Measurements from ENCODE around the gene HCN4.

The HCN4 gene

DNA sequence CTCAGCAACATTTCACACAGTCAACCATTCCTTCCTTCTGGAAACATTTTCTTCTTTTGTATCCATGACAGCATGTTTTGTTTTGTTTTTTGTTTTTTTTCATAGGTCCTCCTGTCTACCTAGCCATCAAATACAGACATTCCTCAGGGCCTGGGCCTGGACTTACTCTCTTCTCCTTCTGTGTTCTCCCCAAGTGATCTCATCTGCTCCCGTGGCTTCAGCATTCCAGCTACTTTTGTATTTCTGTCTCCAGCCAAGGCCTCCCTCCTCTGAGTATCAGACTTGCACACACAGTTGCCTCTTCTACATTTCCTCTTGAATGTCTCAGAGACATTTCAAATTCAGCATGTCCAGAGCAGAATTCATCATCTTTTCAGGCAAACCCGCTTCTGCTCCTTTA, 82.4 kb downstream of the HCN4 start:
- H3K4ac ChIP-seq (ENCODE audit: low read length) = no peak overlapping the region
- H3K9ac ChIP-seq (ENCODE audit: low read depth, low read length, poor library complexity) = no peak overlapping the region
- WGBS, 2 donors (ENCODE audit: extremely low coverage in 2 of 2, insufficient read length in 2 of 2, insufficient replicate concordance in 1 of 2) = no CpG with 5 or more reads among the region's 2 CpGs
- H3K14ac ChIP-seq (ENCODE audit: low read length) = no peak overlapping the region
- peaks cover 41 to 91% of the 10 kb centered on the region in 2 donors for H3K36me3 ChIP-seq (replicated peaks in 1 of 2; ENCODE audit: control insufficient read depth in 2 of 2, insufficient read depth in 2 of 2, low read length in 2 of 2)
- H3K4me1 ChIP-seq (ENCODE audit: control insufficient read depth in 2 of 2, insufficient read depth in 1 of 2, low read depth in 1 of 2, low read length in 2 of 2) = no peaks in the 10 kb centered on the region
- H2AFZ ChIP-seq (ENCODE audit: low read length) = no peak overlapping the region
- H3K79me1 ChIP-seq (ENCODE audit: low read depth, low read length) = no peaks in the 10 kb centered on the region
- H4K91ac ChIP-seq (ENCODE audit: low read depth, low read length, poor library complexity) = no peak overlapping the region
- no peak overlapping the region for H2AK5ac ChIP-seq (ENCODE audit: low read depth, low read length)
- H3K18ac ChIP-seq (ENCODE audit: low read length) = no peak overlapping the region
- H2BK15ac ChIP-seq (ENCODE audit: low read length) = no peak overlapping the region
- H2BK5ac ChIP-seq (ENCODE audit: low read length) = no peak overlapping the region
- no peak overlapping the region for H3K4me2 ChIP-seq (ENCODE audit: insufficient read depth, low read length, poor library complexity, severe bottlenecking)
- no peak overlapping the region for H3K27ac ChIP-seq (replicated peaks; ENCODE audit: low read length)
- no peak overlapping the region for H3K4me3 ChIP-seq (ENCODE audit: low read length in 2 of 2)
- DNase-seq (ENCODE audit: low spot score) = no peak
- H4K8ac ChIP-seq (ENCODE audit: low read depth, low read length) = no peak overlapping the region
- H2BK120ac ChIP-seq (ENCODE audit: low read depth, low read length) = no peak overlapping the region
- H3K9me3 ChIP-seq (replicated peaks in 1 of 2; ENCODE audit: control insufficient read depth in 2 of 2, insufficient read depth in 1 of 2, low read depth in 1 of 2, low read length in 2 of 2) = no peaks in the 10 kb centered on the region
- no peaks in the 10 kb centered on the region for H3K27me3 ChIP-seq (ENCODE audit: control insufficient read depth in 3 of 3, insufficient read depth in 3 of 3, low read depth in 1 of 3, low read length in 3 of 3)
- no peak overlapping the region for H2BK12ac ChIP-seq (ENCODE audit: low read length)
- H3K23ac ChIP-seq (ENCODE audit: low read depth, low read length, poor library complexity) = no peak overlapping the region

DNA sequence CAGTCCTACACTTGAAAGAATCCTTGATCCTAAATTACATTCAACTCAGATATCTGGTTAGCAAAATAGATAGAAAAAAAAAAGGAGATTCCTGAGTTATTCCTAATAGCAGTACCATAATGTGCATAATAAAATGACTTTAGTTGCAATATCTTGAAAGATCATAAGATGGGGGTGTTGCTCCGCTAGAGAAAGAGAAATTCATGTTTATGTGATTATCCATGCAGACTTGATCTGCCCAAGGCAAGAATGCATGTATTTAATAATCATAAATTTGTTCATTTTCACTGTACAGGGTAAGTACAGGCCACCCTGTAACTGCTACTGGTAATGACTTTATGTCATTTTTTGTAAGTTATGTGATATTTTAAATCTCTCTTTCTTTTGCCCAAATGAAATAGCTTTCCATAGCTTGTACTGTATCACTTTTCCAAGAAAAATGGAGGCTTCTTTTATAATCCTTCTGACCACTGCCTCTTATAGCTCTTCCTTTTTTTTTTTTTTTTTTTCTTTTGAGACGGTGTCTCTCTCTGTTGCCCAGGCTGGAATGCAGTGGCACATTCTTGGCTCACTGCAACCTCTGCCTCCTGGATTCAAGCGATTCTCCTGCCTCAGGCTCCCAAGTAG, 84.6 kb downstream of the HCN4 start:
- H4K91ac ChIP-seq (ENCODE audit: low read depth, low read length, poor library complexity) = no peak overlapping the region
- no peak for DNase-seq (ENCODE audit: low spot score)

DNA sequence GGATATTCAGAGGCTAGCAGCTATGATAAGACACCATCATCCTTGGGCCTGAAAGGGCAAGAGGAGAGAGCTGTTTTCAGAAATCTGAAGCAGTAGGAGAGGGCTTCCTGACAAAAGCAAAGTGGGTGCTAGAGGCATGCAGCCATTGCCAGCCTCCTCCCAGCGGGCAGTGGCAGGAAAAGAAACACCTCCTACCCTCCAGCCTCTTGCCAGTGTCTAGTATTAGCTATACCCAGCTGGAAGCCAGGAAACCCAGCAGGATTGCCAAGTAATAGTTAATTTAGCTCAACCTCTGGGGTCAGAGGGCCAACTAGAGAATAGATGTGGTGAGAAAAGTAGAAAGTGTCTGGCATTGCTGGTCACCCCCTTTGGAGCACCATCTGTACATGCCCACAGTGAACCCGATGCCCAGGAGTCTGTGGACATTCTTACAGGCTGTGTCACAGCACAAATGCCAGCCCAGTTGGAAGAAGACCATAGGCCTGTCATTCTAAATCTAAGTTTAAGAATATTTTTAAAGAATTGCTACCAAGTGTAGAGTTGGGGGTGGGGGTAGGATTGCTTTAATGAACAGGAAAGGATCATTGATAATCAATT, 85.3 kb downstream of the HCN4 start:
- Histone ChIP-seq H4K8ac (ENCODE audit: low read depth, low read length) (no peak overlapping the region), H2BK12ac (ENCODE audit: low read length) (no peak overlapping the region), H2AK5ac (ENCODE audit: low read depth, low read length) (no peak overlapping the region), H3K23ac (ENCODE audit: low read depth, low read length, poor library complexity) (no peak overlapping the region), H3K4me1 (ENCODE audit: control insufficient read depth in 2 of 2, insufficient read depth in 1 of 2, low read depth in 1 of 2, low read length in 2 of 2) (no peaks in the 10 kb centered on the region), H3K9ac (ENCODE audit: low read depth, low read length, poor library complexity) (no peak overlapping the region), H3K36me3 (replicated peaks in 1 of 2; ENCODE audit: control insufficient read depth in 2 of 2, insufficient read depth in 2 of 2, low read length in 2 of 2) (peaks cover 31 to 83% of the 10 kb centered on the region in 2 donors), H2BK15ac (ENCODE audit: low read length) (no peak overlapping the region), H3K14ac (ENCODE audit: low read length) (no peak overlapping the region), H3K18ac (ENCODE audit: low read length) (no peak overlapping the region), H2BK120ac (ENCODE audit: low read depth, low read length) (no peak overlapping the region), H3K4me2 (ENCODE audit: insufficient read depth, low read length, poor library complexity, severe bottlenecking) (no peak overlapping the region), H3K9me3 (replicated peaks in 1 of 2; ENCODE audit: control insufficient read depth in 2 of 2, insufficient read depth in 1 of 2, low read depth in 1 of 2, low read length in 2 of 2) (no peaks in the 10 kb centered on the region), H3K27me3 (ENCODE audit: control insufficient read depth in 3 of 3, insufficient read depth in 3 of 3, low read depth in 1 of 3, low read length in 3 of 3) (no peaks in the 10 kb centered on the region), H3K79me1 (ENCODE audit: low read depth, low read length) (no peaks in the 10 kb centered on the region), H2AFZ (ENCODE audit: low read length) (no peak overlapping the region), H3K27ac (replicated peaks; ENCODE audit: low read length) (no peak overlapping the region), H3K4me3 (ENCODE audit: low read length in 2 of 2) (no peak overlapping the region), H4K91ac (ENCODE audit: low read depth, low read length, poor library complexity) (no peak overlapping the region), H2BK5ac (ENCODE audit: low read length) (no peak overlapping the region), H3K4ac (ENCODE audit: low read length) (no peak overlapping the region)
- no CpG with 5 or more reads among the region's 2 CpGs for WGBS, 2 donors (ENCODE audit: extremely low coverage in 2 of 2, insufficient read length in 2 of 2, insufficient replicate concordance in 1 of 2)
- no peak for DNase-seq (ENCODE audit: low spot score)

More for the DNA sequence above, 84.6 kb downstream of the HCN4 start:
- no peak overlapping the region for H2BK12ac ChIP-seq (ENCODE audit: low read length)
- no peak overlapping the region for H3K27ac ChIP-seq (replicated peaks; ENCODE audit: low read length)
- H2BK120ac ChIP-seq (ENCODE audit: low read depth, low read length) = no peak overlapping the region
- no peak overlapping the region for H3K23ac ChIP-seq (ENCODE audit: low read depth, low read length, poor library complexity)
- no peak overlapping the region for H3K4ac ChIP-seq (ENCODE audit: low read length)
- no CpG with 5 or more reads among the region's 3 CpGs for whole genome bisulfite sequencing, 2 donors (ENCODE audit: extremely low coverage in 2 of 2, insufficient read length in 2 of 2, insufficient replicate concordance in 1 of 2)
- H3K4me1 ChIP-seq (ENCODE audit: control insufficient read depth in 2 of 2, insufficient read depth in 1 of 2, low read depth in 1 of 2, low read length in 2 of 2) = no peaks in the 10 kb centered on the region
- no peaks in the 10 kb centered on the region for H3K9me3 ChIP-seq (replicated peaks in 1 of 2; ENCODE audit: control insufficient read depth in 2 of 2, insufficient read depth in 1 of 2, low read depth in 1 of 2, low read length in 2 of 2)
- H2AFZ ChIP-seq (ENCODE audit: low read length) = no peak overlapping the region
- no peak overlapping the region for H2BK5ac ChIP-seq (ENCODE audit: low read length)
- no peak overlapping the region for H4K8ac ChIP-seq (ENCODE audit: low read depth, low read length)
- no peak overlapping the region for H3K9ac ChIP-seq (ENCODE audit: low read depth, low read length, poor library complexity)
- no peaks in the 10 kb centered on the region for H3K79me1 ChIP-seq (ENCODE audit: low read depth, low read length)
- H2BK15ac ChIP-seq (ENCODE audit: low read length) = no peak overlapping the region
- no peak overlapping the region for H3K4me2 ChIP-seq (ENCODE audit: insufficient read depth, low read length, poor library complexity, severe bottlenecking)
- H3K4me3 ChIP-seq (ENCODE audit: low read length in 2 of 2) = no peak overlapping the region
- no peak overlapping the region for H3K18ac ChIP-seq (ENCODE audit: low read length)
- H3K27me3 ChIP-seq (ENCODE audit: control insufficient read depth in 3 of 3, insufficient read depth in 3 of 3, low read depth in 1 of 3, low read length in 3 of 3) = no peaks in the 10 kb centered on the region
- no peak overlapping the region for H2AK5ac ChIP-seq (ENCODE audit: low read depth, low read length)
- H3K14ac ChIP-seq (ENCODE audit: low read length) = no peak overlapping the region
- H3K36me3 ChIP-seq (replicated peaks in 1 of 2; ENCODE audit: control insufficient read depth in 2 of 2, insufficient read depth in 2 of 2, low read length in 2 of 2) = peaks cover 38 to 84% of the 10 kb centered on the region in 2 donors

DNA sequence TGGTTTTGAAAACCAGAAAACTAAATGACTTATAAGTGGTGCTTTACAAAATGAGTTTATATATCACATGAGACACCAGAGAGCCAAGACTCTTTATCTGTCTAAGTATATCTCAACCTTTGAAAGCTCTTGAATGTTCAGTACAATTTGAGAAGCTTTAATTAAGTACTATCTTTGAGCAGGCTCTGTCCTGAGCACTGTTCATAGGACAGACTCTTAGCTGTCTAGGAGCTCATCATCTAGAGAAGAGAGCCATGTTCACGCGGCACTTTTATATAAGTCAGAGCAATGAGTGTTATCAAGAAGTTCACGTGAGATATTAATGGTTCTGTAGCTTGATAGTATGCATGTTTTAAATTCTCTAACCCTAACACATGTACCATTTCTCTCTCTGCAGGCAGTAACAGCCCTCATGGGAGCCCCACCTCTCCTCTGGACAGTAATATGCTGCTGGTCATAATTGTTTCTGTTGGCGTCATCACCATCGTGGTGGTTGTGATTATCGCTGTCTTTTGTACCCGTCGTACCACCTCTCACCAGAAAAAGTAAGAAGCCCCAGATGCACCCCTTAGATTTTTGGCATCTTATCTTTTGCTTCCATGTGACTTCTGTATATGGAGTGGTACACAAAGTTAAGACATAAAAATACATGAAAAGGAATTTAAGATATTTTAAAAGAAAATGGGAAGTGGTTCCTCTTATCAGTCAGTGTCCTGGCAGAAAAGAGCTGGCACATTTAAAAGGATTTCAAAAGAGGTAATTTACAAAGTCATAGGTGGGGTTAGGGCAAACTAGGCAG, 86.0 kb downstream of the HCN4 start:
- H3K14ac ChIP-seq (ENCODE audit: low read length) = no peak overlapping the region
- H3K23ac ChIP-seq (ENCODE audit: low read depth, low read length, poor library complexity) = no peak overlapping the region
- H2BK120ac ChIP-seq (ENCODE audit: low read depth, low read length) = no peak overlapping the region
- no peak for DNase-seq (ENCODE audit: low spot score)
- H3K9ac ChIP-seq (ENCODE audit: low read depth, low read length, poor library complexity) = no peak overlapping the region
- no peaks in the 10 kb centered on the region for H3K27me3 ChIP-seq (ENCODE audit: control insufficient read depth in 3 of 3, insufficient read depth in 3 of 3, low read depth in 1 of 3, low read length in 3 of 3)
- no peaks in the 10 kb centered on the region for H3K4me1 ChIP-seq (ENCODE audit: control insufficient read depth in 2 of 2, insufficient read depth in 1 of 2, low read depth in 1 of 2, low read length in 2 of 2)
- no peak overlapping the region for H2BK5ac ChIP-seq (ENCODE audit: low read length)
- WGBS, 2 donors (ENCODE audit: extremely low coverage in 2 of 2, insufficient read length in 2 of 2, insufficient replicate concordance in 1 of 2) = no CpG with 5 or more reads among the region's 8 CpGs
- no peaks in the 10 kb centered on the region for H3K9me3 ChIP-seq (replicated peaks in 1 of 2; ENCODE audit: control insufficient read depth in 2 of 2, insufficient read depth in 1 of 2, low read depth in 1 of 2, low read length in 2 of 2)
- peaks cover 29 to 81% of the 10 kb centered on the region in 2 donors for H3K36me3 ChIP-seq (replicated peaks in 1 of 2; ENCODE audit: control insufficient read depth in 2 of 2, insufficient read depth in 2 of 2, low read length in 2 of 2)
- H2AK5ac ChIP-seq (ENCODE audit: low read depth, low read length) = no peak overlapping the region
- H3K4me2 ChIP-seq (ENCODE audit: insufficient read depth, low read length, poor library complexity, severe bottlenecking) = no peak overlapping the region
- no peak overlapping the region for H3K18ac ChIP-seq (ENCODE audit: low read length)
- H2AFZ ChIP-seq (ENCODE audit: low read length) = no peak overlapping the region
- H2BK15ac ChIP-seq (ENCODE audit: low read length) = no peak overlapping the region
- no peaks in the 10 kb centered on the region for H3K79me1 ChIP-seq (ENCODE audit: low read depth, low read length)
- no peak overlapping the region for H3K27ac ChIP-seq (replicated peaks; ENCODE audit: low read length)
- H4K8ac ChIP-seq (ENCODE audit: low read depth, low read length) = no peak overlapping the region
- no peak overlapping the region for H2BK12ac ChIP-seq (ENCODE audit: low read length)
- no peak overlapping the region for H3K4me3 ChIP-seq (ENCODE audit: low read length in 2 of 2)
- no peak overlapping the region for H4K91ac ChIP-seq (ENCODE audit: low read depth, low read length, poor library complexity)
- no peak overlapping the region for H3K4ac ChIP-seq (ENCODE audit: low read length)
